PC-9 (cell line): Measurements from ENCODE around the gene WDR33.

Experiments
- CTCF ChIP-seq: fragments of 200-600 bp; sonication (generic); conservative IDR thresholded peaks from 2 replicates; pipeline ENCODE4 v1.6.1; 2017; ENCODE audit warnings: mixed run types, antibody characterized with exemption, mild to moderate bottlenecking, moderate library complexity
- EZH2 ChIP-seq: fragments of 200-600 bp; sonication (generic); IDR thresholded peaks from 2 replicates; pipeline ENCODE4 v1.8.0; 2017; ENCODE audit warnings: antibody characterized with exemption, low read depth

DNA sequence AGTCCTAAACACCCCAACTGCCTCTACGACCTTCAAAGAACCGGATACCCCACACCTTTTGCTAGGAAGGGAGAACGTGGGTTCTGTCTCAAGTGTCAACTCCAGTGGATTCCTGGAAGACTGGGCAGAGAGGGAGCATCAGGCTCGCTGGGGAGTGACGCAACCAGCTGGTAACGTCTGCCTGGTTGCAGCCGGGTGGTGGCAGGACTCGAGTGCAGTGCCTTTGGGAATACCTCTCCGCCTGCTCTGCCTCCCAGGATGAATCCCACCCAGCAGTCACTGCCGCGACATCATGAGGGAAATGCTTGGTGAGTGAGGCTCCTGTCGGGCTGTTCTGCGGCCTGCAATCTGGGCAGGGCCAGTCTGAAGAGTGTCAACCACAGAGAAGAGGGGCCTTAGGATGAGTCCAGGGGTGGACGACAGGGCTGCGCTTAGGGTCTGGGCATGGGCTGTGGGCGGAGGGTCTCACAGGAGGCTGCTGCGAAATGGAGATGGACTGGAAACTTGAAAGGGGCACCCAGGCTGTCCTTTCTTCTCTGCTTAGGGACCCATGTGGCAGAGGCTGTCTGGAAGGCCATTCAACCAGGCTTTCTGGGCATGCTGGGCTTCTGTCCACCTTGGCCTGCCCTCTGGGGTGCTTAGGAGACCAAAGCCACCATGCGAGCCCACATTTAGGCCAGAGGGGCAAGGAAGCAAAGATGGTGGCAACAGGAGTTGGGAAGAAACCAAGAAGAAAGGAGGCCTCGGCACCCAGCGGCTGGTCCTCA, 152.1 kb downstream of the WDR33 start:
- no peak for TF ChIP-seq CTCF
- TF ChIP-seq EZH2 = no peak
